ENCODE data around the gene TLE1.

Gene TLE1

DNA sequence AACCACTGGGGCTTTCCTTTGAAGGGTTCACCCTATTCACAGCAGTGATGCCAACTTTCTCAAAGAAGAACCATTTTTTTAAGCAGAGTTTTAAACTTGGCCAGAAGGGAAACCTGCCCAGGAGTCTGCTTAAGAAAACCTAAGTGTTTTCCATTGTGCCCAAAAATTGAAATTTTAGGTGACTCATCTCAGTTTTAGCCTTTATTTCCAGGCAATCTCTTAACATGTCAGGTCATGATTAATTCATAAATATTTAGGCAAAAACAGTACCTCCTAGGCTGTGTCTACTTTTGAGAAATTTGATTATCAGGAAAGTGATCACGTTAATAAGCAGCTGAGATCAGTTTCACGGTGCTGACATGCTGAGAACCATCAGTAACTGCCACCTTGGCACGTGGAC lies 61.9 kb downstream of the TLE1 start:
- TF ChIP-seq, protein P1, sequence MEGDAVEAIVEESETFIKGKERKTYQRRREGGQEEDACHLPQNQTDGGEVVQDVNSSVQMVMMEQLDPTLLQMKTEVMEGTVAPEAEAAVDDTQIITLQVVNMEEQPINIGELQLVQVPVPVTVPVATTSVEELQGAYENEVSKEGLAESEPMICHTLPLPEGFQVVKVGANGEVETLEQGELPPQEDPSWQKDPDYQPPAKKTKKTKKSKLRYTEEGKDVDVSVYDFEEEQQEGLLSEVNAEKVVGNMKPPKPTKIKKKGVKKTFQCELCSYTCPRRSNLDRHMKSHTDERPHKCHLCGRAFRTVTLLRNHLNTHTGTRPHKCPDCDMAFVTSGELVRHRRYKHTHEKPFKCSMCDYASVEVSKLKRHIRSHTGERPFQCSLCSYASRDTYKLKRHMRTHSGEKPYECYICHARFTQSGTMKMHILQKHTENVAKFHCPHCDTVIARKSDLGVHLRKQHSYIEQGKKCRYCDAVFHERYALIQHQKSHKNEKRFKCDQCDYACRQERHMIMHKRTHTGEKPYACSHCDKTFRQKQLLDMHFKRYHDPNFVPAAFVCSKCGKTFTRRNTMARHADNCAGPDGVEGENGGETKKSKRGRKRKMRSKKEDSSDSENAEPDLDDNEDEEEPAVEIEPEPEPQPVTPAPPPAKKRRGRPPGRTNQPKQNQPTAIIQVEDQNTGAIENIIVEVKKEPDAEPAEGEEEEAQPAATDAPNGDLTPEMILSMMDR (IDR thresholded peaks at IDR 0.05; ENCODE audit: low read depth, low read length, missing control alignments): no peak
- no peak for DNase-seq (ENCODE audit: low read depth)
- no peak overlapping the region for H3K4me3 ChIP-seq (ENCODE audit: low read depth, low read length)
- in situ Hi-C loops (cut with HindIII; ENCODE audit: low sequenced_read_pairs): no loop called here

DNA sequence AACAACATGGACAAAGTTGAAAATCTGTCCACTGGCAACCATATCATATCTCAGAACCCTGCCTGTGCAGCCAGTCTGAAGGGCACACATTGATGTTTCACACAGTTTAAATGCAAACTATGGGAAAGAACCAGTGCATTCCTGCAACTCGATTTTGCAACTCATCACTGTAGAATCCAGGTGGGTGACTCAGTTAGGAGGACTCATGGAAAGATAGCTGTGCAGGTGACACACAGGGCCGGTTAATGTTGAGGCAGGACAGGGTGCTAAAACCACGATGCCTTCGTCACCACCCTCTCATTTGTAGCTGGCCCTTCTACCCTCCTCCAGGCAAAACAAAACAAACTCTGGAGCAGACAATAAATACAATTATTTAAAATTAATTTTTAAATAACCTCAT lies 62.8 kb downstream of the TLE1 start:
- TF ChIP-seq, protein P1 (IDR thresholded peaks at IDR 0.05; ENCODE audit: low read depth, low read length, missing control alignments): no peak
- H3K4me3 ChIP-seq (ENCODE audit: low read depth, low read length): no peak overlapping the region
- no peak for DNase-seq (ENCODE audit: low read depth)
- in situ Hi-C loops (cut with HindIII; ENCODE audit: low sequenced_read_pairs): no loop called here

DNA sequence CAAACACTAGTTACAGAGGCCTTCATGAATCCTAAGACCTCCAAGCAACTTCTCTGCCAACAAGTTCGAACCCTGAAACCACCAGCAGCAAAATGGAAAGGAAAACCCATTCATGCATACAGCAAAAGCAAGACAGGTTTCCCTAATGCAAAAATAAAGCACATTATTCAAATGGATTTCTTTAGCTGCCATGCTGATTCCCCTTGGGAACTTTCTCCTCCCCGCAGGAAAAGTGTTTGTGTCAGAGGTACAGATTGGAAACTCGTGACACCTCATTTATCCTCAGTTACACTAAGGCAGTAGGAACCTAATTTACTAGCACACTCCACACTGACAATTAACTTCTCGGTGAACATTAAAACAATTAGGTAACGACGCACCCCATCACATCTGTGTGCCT lies 63.4 kb downstream of the TLE1 start:
- TF ChIP-seq, protein P1 (IDR thresholded peaks at IDR 0.05; ENCODE audit: low read depth, low read length, missing control alignments): no peak
- in situ Hi-C loops (cut with HindIII; ENCODE audit: low sequenced_read_pairs): no loop called here
- DNase-seq (ENCODE audit: low read depth): no peak
- no peak overlapping the region for H3K4me3 ChIP-seq (ENCODE audit: low read depth, low read length)

DNA sequence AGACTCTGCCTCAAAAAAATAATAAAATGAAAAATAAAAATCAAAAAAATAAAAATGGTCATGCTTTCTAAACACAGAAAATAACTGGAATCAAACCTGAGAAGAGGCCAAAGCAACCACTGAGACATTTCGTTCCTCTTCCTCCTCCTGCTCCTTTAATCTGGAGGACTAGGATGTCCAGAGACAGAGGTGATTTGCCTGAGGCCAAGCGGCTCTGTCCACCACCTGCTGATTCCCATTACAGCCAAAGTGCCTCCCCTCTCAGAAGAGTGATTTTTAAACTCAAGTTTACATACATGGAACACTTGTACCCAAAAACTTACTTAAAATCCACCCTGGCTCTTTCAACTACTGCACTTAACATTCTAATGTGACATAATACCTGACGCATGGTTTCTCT lies 65.6 kb downstream of the TLE1 start:
- in situ Hi-C loops (cut with HindIII; ENCODE audit: low sequenced_read_pairs): no loop called here
- TF ChIP-seq, protein P1 (IDR thresholded peaks at IDR 0.05; ENCODE audit: low read depth, low read length, missing control alignments): no peak
- DNase-seq (ENCODE audit: low read depth): no peak
- no peak overlapping the region for H3K4me3 ChIP-seq (ENCODE audit: low read depth, low read length)

DNA sequence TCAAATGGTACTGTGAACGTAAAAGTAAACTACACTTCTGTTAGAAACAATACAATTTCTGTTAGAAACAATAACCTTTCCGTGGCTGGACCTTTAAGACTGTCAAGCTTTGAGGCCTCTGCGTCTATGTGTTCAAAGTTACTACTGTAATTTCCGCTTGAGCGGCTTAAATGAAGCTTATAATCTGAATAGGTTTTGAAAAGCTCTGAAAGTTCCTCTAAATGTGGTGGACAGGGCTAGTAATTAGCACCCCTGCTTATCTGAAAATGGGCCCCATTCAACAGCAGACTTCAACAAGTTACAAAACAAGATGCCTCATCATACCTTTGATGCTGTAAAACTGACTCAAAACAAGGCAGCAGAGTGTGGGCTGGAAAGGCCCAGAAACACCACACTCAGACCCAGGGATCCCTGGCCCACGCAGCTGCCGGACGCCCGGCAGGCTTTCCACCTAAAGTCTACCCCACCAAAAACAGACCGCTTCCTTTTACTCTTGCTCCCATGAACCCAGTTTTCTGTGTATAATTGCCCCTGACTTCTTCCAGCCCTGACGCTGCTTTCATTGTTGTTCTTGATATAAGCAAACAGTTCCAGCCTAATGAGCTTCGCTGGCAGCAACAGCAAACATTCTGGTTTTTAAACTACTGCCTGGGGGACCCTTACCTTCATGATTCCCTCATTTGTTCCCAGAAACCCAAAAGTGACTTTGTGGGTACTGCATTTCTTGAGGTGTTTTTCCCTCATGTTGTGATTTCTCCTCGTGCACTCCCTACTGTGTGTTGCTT lies 66.7 kb downstream of the TLE1 start:
- no peak for DNase-seq (ENCODE audit: low read depth)
- TF ChIP-seq, protein P1 (IDR thresholded peaks at IDR 0.05; ENCODE audit: low read depth, low read length, missing control alignments): no peak
- in situ Hi-C loops (cut with HindIII; ENCODE audit: low sequenced_read_pairs): no loop called here
- no peak overlapping the region for H3K4me3 ChIP-seq (ENCODE audit: low read depth, low read length)

DNA sequence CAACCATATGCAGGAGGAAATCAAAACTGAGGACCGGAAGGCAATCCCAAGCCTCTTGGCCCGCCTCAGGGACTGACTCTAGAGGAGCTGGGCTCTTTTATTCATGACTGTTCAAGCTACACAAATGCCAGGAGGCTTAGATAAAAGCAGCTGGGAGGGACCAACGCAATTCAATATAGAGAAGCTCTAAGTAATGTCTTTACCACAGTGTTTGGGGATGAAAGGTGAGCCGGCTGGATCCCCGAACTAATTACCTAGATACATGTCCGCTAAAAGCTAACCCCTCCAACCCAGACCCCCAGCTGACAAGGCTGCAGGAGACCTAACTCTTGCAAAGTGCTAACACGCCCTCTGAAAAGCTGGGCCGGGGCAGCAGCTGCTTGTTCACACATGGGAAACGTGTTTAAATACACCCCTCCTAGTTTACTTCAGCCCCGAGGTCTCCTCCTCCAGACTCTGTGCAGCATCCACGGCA lies 67.5 kb downstream of the TLE1 start:
- no peak overlapping the region for H3K4me3 ChIP-seq (ENCODE audit: low read depth, low read length)
- TF ChIP-seq, protein P1 (IDR thresholded peaks at IDR 0.05; ENCODE audit: low read depth, low read length, missing control alignments): no peak
- in situ Hi-C loops (cut with HindIII; ENCODE audit: low sequenced_read_pairs): no loop called here
- DNase-seq (ENCODE audit: low read depth): no peak

All from astrocyte of the cerebellum (primary cell).